Raji (cell line): ENCODE measurements around the gene CTRB1.

Experiments
- POLR2A ChIP-seq: IDR thresholded peaks from 2 replicates; pipeline ENCODE4 v1.6.1; 2011; ENCODE audit warnings: low read depth, low read length, control low read depth; ENCODE audit not compliant: insufficient read depth

Gene CTRB1

GRCh38 chr16:75197522-75198134 lies 21.2 kb upstream of the CTRB1 start:
- no peak for TF ChIP-seq POLR2A

DNA sequence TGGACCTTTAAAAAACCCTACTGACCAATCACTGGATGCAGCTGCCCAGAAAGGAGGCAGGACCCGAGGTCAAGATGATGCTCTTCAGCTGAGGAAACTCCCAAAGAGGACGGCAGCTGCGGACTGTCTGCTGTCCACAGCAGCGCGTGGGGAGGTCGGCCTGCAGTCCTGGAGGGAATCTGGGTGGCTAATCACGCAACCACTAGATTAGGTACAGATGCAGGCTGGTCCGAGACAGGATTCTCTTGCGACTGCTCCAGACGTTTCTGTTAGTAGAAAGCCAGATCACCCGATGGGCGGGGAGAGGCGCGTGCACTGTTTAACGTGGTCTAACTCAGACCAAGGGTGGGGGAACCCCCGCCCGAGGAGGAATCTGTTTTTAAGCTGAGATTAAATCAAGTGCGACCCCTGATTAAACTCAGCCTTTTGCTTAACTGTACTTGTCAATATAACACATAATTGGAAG lies 20.6 kb upstream of the CTRB1 start:
- TF ChIP-seq POLR2A, result no peak

- no peak for TF ChIP-seq POLR2A
Measured at GRCh38 chr16:75202069-75202590, 16.7 kb upstream of the CTRB1 start.

- TF ChIP-seq POLR2A, result no peak
Measured at GRCh38 chr16:75203096-75203495, 15.7 kb upstream of the CTRB1 start.

DNA sequence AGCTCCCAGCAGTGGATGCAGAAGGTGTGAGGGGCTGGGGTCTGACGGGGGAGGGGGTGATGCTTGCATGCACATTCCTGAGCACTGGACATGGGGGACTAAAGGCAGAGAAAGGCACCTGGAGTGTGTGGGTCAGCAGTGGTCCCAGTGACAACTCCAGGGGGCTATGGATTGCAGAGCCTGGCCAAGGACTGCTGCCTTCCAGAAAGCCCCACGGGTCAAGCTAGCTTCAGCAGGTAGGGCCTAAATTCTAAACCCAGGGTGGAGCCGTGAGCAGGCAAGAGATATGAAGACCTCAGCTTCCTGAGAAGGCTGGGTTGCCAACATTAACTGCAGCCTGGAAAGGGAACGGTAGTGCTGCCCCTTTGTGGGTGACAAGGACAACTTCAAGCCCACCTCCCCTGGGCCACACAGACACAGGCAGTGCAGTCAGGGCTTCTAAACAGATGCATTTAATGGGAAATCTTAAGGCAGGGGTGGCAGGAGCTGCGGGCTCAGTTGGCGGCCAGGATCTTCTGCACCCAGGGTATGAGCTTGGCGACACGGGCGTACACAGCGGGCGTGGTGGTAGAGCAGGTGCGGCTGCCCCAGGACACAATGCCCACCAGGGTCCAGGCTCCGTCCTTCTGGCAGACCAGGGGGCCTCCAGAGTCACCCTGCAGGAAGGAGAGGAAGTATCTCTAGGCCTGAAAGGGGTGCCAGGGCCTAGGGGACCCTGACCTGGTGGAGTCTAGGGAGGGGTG lies 14.9 kb upstream of the CTRB1 start:
- TF ChIP-seq POLR2A, result no peak

GRCh38 chr16:75204410-75204758 lies 14.4 kb upstream of the CTRB1 start:
- TF ChIP-seq POLR2A, result no peak

- TF ChIP-seq POLR2A, result no peak
Measured at GRCh38 chr16:75206749-75207451, 11.9 kb upstream of the CTRB1 start, which contains the start of gene CTRB2. Gene CTRB2 (minus strand): TSS chr16:75207161. CDS start chr16:75207141, 20 bp downstream.

- TF ChIP-seq POLR2A, result no peak
Measured at GRCh38 chr16:75207831-75208230, 11.0 kb upstream of the CTRB1 start.

GRCh38 chr16:75208242-75208825 lies 10.5 kb upstream of the CTRB1 start:
- no peak for TF ChIP-seq POLR2A

DNA sequence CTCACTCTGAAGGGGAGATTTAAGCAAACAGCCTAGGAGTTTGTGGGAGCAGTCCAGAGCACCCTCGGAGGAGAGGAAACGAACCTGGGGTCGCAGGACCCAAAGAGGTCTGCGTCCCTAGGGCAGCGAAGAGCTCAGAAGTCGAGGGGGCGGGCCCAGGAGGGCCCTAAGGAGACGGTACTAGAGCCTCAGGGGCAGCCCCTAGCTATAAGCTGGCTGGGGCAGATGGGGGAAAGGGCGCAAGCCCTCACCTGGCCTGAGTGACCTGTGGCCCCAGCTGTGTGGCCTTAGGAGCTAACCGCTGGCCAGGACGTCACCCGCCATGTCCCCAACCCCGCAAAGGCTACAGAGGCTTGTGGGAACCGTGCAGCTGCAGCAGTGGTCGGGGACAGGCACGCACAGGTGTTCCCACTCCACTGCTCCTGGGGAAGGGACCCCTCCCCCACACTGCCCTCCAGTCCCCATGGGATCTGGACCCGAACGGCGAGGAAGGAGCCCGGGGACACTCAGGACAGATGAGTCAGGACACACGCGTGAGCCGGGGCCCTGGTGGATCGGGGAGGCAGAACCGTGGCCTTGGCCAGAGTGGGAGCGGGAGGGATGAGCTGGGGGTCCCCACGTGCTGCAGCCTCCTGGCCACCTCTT lies 9.8 kb upstream of the CTRB1 start:
- TF ChIP-seq POLR2A, result no peak

DNA sequence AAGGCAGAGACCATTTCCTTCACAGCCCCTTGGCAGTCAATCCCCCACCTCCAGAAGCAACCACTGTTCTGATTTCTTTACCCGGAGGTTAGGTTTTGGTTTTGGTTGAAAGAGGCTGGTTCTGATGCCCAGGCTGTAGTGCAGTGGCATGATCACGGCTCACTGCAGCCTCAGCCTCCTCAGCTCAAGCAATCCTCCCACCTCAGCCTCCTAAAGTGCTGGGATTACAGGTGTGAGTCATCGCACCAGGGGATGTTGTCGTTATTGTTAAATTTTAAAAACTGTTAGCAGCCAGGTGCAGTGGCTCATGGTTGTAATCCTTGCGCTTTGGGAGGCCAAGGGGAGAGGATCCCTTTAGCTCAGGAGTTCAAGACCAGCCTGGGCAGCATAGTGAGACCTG lies 8.8 kb upstream of the CTRB1 start:
- no peak for TF ChIP-seq POLR2A

DNA sequence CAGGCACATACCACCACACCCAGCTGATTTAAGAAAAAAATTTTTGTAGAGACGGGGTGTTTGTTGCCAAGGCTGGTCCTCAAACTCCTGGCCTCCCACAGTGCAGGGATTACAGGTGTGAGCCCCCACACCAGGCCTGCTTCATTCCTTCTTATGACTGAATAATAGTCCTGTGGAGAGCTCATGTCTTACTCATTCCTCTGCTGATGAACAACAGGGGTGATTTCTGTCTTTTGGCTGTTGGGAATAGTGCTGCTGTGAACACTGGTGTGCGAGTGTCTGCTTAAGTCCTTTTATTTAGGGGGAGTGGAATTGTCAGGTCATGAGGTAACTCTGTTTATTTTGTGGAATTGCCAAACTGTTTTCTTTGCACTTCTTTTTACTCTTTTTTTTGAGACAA lies 2.7 kb upstream of the CTRB1 start:
- no peak for TF ChIP-seq POLR2A

- TF ChIP-seq POLR2A, result no peak
Measured at GRCh38 chr16:75216576-75216975, 2.2 kb upstream of the CTRB1 start.

DNA sequence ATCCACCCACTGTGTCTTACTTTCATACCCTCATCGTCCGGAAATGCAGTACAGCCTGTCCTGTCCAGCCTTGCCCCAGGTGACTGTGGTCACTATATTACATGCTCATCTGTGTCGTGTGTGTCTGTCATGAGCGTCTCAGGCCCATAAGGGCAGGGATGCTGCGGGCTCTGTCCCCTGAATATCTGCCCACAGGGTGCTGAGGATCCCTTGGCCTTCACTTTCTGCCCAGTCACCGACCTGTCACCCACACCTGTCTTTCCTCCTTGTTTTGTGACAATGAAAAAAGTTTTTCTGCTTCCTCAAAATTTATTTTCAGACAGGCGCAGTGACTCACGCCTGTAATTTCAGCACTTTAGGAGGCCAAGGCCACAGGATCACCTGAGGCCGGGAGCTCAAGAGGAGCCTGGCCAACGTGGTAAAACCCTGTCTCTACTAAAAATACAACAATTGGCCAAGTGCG lies 1.4 kb upstream of the CTRB1 start:
- TF ChIP-seq POLR2A, result no peak

DNA sequence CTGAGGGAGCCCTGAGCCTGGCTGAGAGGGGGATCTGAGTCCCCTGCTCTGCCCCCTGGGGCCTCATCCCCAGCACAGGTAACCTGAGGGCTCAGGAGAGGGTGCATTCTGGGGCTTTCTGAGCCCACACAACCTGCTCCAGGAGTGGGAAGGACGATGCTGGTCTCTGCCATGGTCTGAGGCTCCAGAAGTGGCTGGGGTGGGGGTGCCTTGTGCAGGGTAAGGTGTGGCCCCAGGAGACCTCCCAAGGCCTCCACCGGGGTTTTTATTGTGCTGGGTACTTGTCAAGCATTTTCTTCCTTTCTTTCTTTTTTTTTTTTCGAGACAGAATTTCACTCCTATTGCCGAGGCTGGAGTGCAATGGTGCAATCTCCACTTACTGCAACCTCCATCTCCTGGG lies 300 bp downstream of the CTRB1 start:
- TF ChIP-seq POLR2A, result no peak
